Mucosa of descending colon (tissue), 3 donors: ENCODE measurements around the gene NEXMIF. TPM values are rescaled to one million over a fixed set of nuclear protein-coding genes. Genes with fewer than 3 reads are reported as not detected.
A peak's percentile ranks its signal among the peaks of the same experiment; 100 is the strongest.
"Not testable (repeated sequence)": the region's sequence is repeated elsewhere in the genome, so short reads cannot be mapped to it uniquely, and the experiment has no call there.

Experiments used
- ATAC-seq: fragments of 200-7000 bp; cut with Tn5 transposase; one replicate; pipeline ENCODE4 v1.9.1; 2020; ENCODE audit warnings: mild to moderate bottlenecking, moderate library complexity
- DNase-seq, 3 donors: peaks; one replicate each; pipeline ENCODE4 v3.0.0-alpha.2; 2020
- H3K36me3 ChIP-seq: fragments of 200-600 bp; one replicate; pipeline ENCODE4 v1.8.0; 2021; ENCODE audit warnings: low read depth, mild to moderate bottlenecking
- H3K4me1 ChIP-seq: fragments of 200-600 bp; one replicate; pipeline ENCODE4 v1.8.0; 2021; ENCODE audit warnings: low read depth, mild to moderate bottlenecking
- H3K4me3 ChIP-seq: fragments of 200-600 bp; one replicate; pipeline ENCODE4 v1.8.0; 2021; ENCODE audit warnings: mild to moderate bottlenecking
- H3K9me3 ChIP-seq: fragments of 200-600 bp; one replicate; pipeline ENCODE4 v1.8.0; 2021; ENCODE audit warnings: mild to moderate bottlenecking
- CTCF ChIP-seq: fragments of 200-600 bp; IDR thresholded peaks from one replicate; pipeline ENCODE4 v1.8.0; 2022; ENCODE audit warnings: antibody characterized with exemption, mild to moderate bottlenecking
- intact Hi-C, 2 donors: fragments of 100-400 bp; cut with DNase I in 1 of 2; cut with micrococcal nuclease in 1 of 2; formaldehyde crosslinking; loops; one replicate each; pipeline versions ENCODE4 v1.11.0 to v1.11.1; 2022; cut with DNase I, micrococcal nuclease
- total RNA-seq, 3 donors: library from RNA; stranded (reverse); fragmentation: NEBNext Ultra II Directional in 2 of 3; extraction: Animal tissue kit (Norgen Biotek cat#: 25700) in 2 of 3; gene quantifications; one replicate each; pipeline versions ENCODE4 v1.2.1 to v1.2.4, GENCODE V29; 2021 to 2023
- donor health status: DM: no; HTN: no; CAD: no; lungs with moderate emphysema.
- donor health status: DM: no; HTN: no; CAD: no.
- donor health status: DM: no; HTN: yes; CAD: no.

NEXMIF gene
- total RNA-seq, 3 donors from 2014 or later: 1.0 to 6.8 (median 1.7) TPM

DNA sequence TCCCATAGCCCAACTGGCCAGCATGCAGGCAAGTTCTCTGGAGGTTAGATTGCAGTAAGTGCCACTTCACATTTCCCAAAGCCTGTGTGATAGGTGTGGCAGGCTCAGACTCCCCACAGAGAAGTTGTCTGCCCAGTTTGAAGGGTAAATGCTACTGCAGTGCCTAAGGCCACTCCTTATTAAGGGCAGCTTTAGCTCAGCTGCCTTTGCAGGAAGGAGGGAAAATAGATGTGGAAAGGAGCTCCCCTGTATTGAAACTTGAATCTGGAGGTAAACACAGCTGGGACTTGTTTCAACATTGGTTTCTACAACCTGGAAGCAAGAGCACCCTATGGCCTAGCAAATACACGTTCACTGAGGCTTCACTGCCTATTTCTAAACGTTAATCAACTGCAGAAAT lies 22.4 kb downstream of the NEXMIF start:
- no peak for DNase-seq

DNA sequence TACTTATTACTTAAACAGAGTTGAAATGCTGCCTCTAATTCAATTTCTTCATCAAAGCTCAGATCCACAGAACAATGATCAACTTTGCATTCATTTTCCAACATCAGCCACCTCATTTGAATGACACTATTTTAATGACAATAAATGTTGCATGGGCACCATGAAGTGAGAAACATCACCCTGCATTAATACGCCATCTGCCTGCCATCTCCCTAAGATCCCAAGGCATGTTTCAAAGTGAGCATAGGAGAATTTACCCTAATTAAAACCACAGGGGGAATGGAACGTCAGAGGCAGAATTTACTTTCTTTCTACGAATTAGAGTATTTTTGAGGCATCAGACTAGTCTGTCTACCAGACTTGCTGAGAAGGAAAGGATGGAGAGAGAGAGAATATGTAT lies 32.7 kb downstream of the NEXMIF start:
- intact Hi-C loops: no loop called here
- Histone ChIP-seq H3K36me3 (no peaks in the 10 kb centered on the region), H3K4me3 (no peak overlapping the region), H3K4me1 (no peaks in the 10 kb centered on the region), H3K9me3 (no peaks in the 10 kb centered on the region)
- ATAC-seq (no peak), DNase-seq (no peak)
- TF ChIP-seq CTCF: no peak

More for the DNA sequence above, 22.4 kb downstream of the NEXMIF start:
- intact Hi-C loops: no loop called here
- peak; percentile 32 for ATAC-seq
- H3K4me1 ChIP-seq: no peaks in the 10 kb centered on the region
- H3K4me3 ChIP-seq: no peak overlapping the region
- no peak for TF ChIP-seq CTCF
- H3K36me3 ChIP-seq: no peaks in the 10 kb centered on the region
- H3K9me3 ChIP-seq: no peaks in the 10 kb centered on the region

GRCh38 chrX:74890676-74891430 lies 34.4 kb downstream of the NEXMIF start:
- Histone ChIP-seq H3K9me3 (no peaks in the 10 kb centered on the region), H3K4me1 (no peaks in the 10 kb centered on the region), H3K36me3 (no peaks in the 10 kb centered on the region), H3K4me3 (no peak overlapping the region)
- ATAC-seq (peak; percentile 75), DNase-seq (peak in 1 of 3 donors; percentile 11)
- TF ChIP-seq CTCF: no peak
- intact Hi-C loops: no loop called here

DNA sequence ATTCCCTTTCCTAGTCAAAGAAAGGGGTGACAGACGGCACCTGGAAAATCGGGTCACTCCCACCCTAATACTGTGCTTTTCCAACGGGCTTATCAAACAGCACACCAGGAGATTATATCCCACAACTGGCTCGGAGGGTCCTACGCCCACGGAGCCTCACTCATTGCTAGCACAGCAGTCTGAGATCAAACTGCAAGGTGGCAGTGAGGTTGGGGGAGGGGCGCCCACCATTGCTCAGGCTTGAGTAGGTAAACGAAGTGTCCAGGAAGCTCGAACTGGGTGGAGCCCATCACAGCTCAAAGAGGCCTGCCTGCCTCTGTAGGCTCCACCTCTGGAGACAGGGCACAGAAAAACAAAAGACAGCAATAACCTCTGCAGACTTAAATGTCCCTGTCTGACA lies 42.9 kb downstream of the NEXMIF start:
- DNase-seq: peak in 1 of 3 donors; percentile 19
- ATAC-seq, H3K4me1 ChIP-seq, H3K36me3 ChIP-seq, intact Hi-C loops, H3K9me3 ChIP-seq, H3K4me3 ChIP-seq: not testable (repeated sequence)

DNA sequence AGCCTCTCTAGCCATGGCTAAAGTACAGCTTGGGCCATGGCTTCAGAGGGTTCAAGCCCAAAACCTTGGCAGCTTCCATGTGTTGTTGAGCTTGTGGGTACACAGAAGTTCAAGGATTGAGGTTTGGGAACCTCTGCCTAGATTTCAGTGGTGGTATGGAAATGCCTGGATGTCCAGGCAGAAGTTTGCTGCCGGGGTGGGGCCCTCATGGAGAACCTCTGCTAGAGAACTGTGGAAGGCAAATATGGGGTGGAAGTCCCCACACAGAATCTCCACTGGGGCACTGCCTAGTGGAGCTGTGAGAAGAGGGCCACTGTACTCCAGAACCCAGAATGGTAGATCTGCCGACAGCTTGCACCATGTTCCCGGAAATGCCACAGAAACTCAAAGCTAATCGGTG lies 59.5 kb downstream of the NEXMIF start:
- no peak overlapping the region for H3K4me3 ChIP-seq
- intact Hi-C loops: no loop called here
- TF ChIP-seq CTCF: no peak
- peaks cover 14% of the 10 kb centered on the region for H3K9me3 ChIP-seq
- no peaks in the 10 kb centered on the region for H3K4me1 ChIP-seq
- no peak for DNase-seq
- H3K36me3 ChIP-seq: no peaks in the 10 kb centered on the region
- ATAC-seq: no peak

GRCh38 chrX:74853255-74853654 lies 72.0 kb downstream of the NEXMIF start:
- no peak for TF ChIP-seq CTCF
- intact Hi-C loops: no loop called here
- Histone ChIP-seq H3K9me3 (peaks cover 23% of the 10 kb centered on the region), H3K4me1 (no peaks in the 10 kb centered on the region), H3K36me3 (no peaks in the 10 kb centered on the region), H3K4me3 (no peak overlapping the region)
- DNase-seq (no peak), ATAC-seq (no peak)
